HepG2 (cell line): ENCODE measurements around the gene SPACA4. TPM values are rescaled to one million over a fixed set of nuclear protein-coding genes. Genes with fewer than 3 reads are reported as not detected.

Experiments
- FLYWCH1 ChIP-seq: sonication (generic); formaldehyde crosslinking; IDR thresholded peaks from 2 replicates; pipeline ENCODE4 v1.8.1; 2023; ENCODE audit warnings: mild to moderate bottlenecking, missing genetic modification reagents
- NRL ChIP-seq: sonication (generic); formaldehyde crosslinking; IDR thresholded peaks from 2 replicates; pipeline ENCODE4 v1.5.0; 2020; ENCODE audit warnings: missing genetic modification reagents, mild to moderate bottlenecking, moderate library complexity, borderline replicate concordance
- POGZ ChIP-seq: sonication (generic); formaldehyde crosslinking; IDR thresholded peaks from 2 replicates; pipeline ENCODE4 v1.4.0; 2020; ENCODE audit warnings: mild to moderate bottlenecking, missing genetic modification reagents
- SSRP1 ChIP-seq: IDR thresholded peaks from 2 replicates; pipeline ENCODE4 v1.6.1; 2016; ENCODE audit warnings: control low read depth
- TOE1 ChIP-seq: sonication (generic); formaldehyde crosslinking; IDR thresholded peaks from 2 replicates; pipeline ENCODE4 v1.4.0; 2020; ENCODE audit warnings: mild to moderate bottlenecking, missing genetic modification reagents
- ZFX ChIP-seq: sonication (generic); formaldehyde crosslinking; IDR thresholded peaks from 2 replicates; pipeline ENCODE4 v1.4.0; 2020; ENCODE audit warnings: mild to moderate bottlenecking, low read depth, missing genetic modification reagents, moderate library complexity
- ZNF484 ChIP-seq: sonication (generic); formaldehyde crosslinking; IDR thresholded peaks from 2 replicates; pipeline ENCODE4 v1.5.1; 2020; ENCODE audit warnings: mild to moderate bottlenecking, low read depth, missing genetic modification reagents, borderline replicate concordance
- polyA plus RNA-seq, 8 experiments: library from polyadenylated mRNA; depleted of rRNA in 3 of 8; stranded (reverse) in 7 of 8; unstranded in 1 of 8; fragments of >200 nt; fragmentation: Illumina TruSeq in 4 of 8; extraction: Trizol in 4 of 8; gene quantifications; 2 replicates each; pipeline versions ENCODE4 v1.2.1 to v1.2.3, GENCODE V29; 2011 to 2016; ENCODE audit warnings: low read depth in 4 of 8, missing spikeins in 1 of 8, mixed read lengths in 1 of 8; ENCODE audit not compliant: insufficient read depth in 1 of 8
- total RNA-seq, 5 experiments: library from RNA; depleted of rRNA; stranded (reverse); fragments of >200 nt; fragmentation: Illumina TruSeq; extraction: Trizol; gene quantifications; 2 replicates each; pipeline ENCODE4 v1.2.3, GENCODE V29; 2016; ENCODE audit warnings: low read depth in 1 of 5
- TF ChIP-seq, protein P1 (sequence below): sonication (generic); formaldehyde crosslinking; IDR thresholded peaks from 2 replicates; pipeline ENCODE4 v1.4.0; 2020; ENCODE audit warnings: mild to moderate bottlenecking, missing genetic modification reagents
- TF ChIP-seq, protein P2 (sequence below): sonication (generic); formaldehyde crosslinking; IDR thresholded peaks from 2 replicates; pipeline ENCODE4 v1.4.0; 2020; ENCODE audit warnings: missing genetic modification reagents
- TF ChIP-seq, protein P3 (sequence below): sonication (generic); formaldehyde crosslinking; IDR thresholded peaks from 2 replicates; pipeline ENCODE4 v1.4.0; 2020; ENCODE audit warnings: mild to moderate bottlenecking, missing genetic modification reagents
- TF ChIP-seq, protein P4 (sequence below): sonication (generic); formaldehyde crosslinking; IDR thresholded peaks from 2 replicates; pipeline ENCODE4 v1.4.0; 2020; ENCODE audit warnings: missing genetic modification reagents

SPACA4 gene
- total and polyA plus RNA-seq, 2 of the 13 experiments (the other 11 are each of a cell fraction or from before 2014, with no cell fraction given) = not detected

GRCh38 chr19:48636859-48637448, 30.4 kb downstream of the SPACA4 start, which contains the start of gene DBP (continued):
- TF ChIP-seq, protein P1, sequence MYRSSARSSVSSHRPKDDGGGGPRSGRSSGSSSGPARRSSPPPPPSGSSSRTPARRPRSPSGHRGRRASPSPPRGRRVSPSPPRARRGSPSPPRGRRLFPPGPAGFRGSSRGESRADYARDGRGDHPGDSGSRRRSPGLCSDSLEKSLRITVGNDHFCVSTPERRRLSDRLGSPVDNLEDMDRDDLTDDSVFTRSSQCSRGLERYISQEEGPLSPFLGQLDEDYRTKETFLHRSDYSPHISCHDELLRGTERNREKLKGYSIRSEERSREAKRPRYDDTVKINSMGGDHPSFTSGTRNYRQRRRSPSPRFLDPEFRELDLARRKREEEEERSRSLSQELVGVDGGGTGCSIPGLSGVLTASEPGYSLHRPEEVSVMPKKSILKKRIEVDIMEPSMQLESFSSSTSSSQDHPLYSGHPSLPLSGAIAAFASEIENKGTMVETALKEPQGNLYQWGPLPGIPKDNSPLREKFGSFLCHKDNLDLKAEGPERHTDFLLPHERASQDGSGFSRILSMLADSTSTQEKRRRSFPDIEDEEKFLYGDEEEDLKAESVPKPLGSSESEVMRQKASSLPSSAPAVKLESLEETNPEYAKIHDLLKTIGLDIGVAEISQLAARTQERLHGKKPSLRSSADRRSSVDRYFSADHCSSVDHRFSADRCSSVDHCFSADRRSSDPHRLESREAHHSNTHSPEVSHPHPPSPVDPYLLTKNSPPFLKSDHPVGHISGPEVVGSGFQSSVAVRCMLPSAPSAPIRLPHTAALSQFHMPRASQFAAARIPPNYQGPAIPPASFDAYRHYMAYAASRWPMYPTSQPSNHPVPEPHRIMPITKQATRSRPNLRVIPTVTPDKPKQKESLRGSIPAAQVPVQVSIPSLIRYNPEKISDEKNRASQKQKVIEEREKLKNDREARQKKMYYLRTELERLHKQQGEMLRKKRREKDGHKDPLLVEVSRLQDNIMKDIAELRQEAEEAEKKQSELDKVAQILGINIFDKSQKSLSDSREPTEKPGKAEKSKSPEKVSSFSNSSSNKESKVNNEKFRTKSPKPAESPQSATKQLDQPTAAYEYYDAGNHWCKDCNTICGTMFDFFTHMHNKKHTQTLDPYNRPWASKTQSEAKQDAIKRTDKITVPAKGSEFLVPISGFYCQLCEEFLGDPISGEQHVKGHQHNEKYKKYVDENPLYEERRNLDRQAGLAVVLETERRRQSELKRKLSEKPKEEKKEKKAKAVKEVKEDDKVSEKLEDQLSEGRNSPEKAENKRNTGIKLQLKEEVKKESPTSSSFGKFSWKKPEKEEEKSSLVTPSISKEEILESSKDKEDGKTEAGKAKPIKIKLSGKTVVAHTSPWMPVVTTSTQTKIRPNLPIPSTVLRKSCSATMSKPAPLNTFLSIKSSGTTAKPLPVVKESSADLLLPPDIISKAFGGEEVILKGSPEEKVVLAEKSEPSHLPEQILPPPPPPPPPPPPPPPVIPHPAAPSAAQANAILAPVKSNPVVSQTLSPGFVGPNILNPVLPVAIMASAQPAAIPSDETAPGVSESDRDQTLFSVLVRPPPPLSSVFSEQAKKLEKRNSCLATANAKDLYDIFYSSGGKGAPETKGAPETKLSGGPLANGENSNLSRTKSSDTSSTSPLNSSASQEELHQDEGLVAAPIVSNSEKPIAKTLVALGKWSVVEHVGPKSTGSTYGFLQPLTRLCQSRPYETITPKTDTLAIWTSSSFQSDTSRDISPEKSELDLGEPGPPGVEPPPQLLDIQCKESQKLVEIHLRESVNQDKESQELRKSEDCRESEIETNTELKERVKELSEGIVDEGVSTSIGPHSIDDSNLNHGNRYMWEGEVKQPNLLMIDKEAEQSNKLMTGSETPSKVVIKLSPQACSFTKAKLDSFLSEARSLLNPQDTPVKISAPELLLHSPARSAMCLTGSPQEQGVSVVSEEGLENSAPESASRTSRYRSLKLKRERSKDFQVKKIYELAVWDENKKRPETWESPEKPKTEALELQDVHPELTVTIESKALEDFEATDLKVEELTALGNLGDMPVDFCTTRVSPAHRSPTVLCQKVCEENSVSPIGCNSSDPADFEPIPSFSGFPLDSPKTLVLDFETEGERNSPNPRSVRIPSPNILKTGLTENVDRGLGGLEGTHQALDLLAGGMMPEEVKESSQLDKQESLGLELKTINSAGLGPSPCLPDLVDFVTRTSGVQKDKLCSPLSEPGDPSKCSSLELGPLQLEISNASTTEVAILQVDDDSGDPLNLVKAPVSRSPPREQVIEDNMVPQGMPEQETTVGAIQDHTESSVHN = 0 out of 2 replicates have a peak, but pooled peaks have one; percentile 38
- TF ChIP-seq ZFX (CRISPR knock-in tag) (peak; percentile 54; the same call in 1 of the 2 replicates), POGZ (CRISPR knock-in tag) (no peak), ZNF484 (CRISPR knock-in tag) (0 out of 2 replicates have a peak, but pooled peaks have one; percentile 27), SSRP1 (peak; percentile 62; the same call in 1 of the 2 replicates), TOE1 (0 out of 2 replicates have a peak, but pooled peaks have one; percentile 5), FLYWCH1 (CRISPR knock-in tag) (no peak), NRL (CRISPR knock-in tag) (peak; percentile 5; the same call in 1 of the 2 replicates)
- TF ChIP-seq, protein P2, sequence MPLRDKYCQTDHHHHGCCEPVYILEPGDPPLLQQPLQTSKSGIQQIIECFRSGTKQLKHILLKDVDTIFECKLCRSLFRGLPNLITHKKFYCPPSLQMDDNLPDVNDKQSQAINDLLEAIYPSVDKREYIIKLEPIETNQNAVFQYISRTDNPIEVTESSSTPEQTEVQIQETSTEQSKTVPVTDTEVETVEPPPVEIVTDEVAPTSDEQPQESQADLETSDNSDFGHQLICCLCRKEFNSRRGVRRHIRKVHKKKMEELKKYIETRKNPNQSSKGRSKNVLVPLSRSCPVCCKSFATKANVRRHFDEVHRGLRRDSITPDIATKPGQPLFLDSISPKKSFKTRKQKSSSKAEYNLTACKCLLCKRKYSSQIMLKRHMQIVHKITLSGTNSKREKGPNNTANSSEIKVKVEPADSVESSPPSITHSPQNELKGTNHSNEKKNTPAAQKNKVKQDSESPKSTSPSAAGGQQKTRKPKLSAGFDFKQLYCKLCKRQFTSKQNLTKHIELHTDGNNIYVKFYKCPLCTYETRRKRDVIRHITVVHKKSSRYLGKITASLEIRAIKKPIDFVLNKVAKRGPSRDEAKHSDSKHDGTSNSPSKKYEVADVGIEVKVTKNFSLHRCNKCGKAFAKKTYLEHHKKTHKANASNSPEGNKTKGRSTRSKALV (CRISPR knock-in tag) = peak; percentile 17; the same call in 1 of the 2 replicates
- TF ChIP-seq, protein P3, sequence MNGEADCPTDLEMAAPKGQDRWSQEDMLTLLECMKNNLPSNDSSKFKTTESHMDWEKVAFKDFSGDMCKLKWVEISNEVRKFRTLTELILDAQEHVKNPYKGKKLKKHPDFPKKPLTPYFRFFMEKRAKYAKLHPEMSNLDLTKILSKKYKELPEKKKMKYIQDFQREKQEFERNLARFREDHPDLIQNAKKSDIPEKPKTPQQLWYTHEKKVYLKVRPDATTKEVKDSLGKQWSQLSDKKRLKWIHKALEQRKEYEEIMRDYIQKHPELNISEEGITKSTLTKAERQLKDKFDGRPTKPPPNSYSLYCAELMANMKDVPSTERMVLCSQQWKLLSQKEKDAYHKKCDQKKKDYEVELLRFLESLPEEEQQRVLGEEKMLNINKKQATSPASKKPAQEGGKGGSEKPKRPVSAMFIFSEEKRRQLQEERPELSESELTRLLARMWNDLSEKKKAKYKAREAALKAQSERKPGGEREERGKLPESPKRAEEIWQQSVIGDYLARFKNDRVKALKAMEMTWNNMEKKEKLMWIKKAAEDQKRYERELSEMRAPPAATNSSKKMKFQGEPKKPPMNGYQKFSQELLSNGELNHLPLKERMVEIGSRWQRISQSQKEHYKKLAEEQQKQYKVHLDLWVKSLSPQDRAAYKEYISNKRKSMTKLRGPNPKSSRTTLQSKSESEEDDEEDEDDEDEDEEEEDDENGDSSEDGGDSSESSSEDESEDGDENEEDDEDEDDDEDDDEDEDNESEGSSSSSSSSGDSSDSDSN (CRISPR knock-in tag) = peak; percentile 56
- TF ChIP-seq, protein P4, sequence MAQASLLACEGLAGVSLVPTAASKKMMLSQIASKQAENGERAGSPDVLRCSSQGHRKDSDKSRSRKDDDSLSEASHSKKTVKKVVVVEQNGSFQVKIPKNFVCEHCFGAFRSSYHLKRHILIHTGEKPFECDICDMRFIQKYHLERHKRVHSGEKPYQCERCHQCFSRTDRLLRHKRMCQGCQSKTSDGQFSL (CRISPR knock-in tag) = 0 out of 2 replicates have a peak, but pooled peaks have one; percentile 20
